Fibroblast of lung (primary cell): ENCODE results near the gene SFSWAP. TPM values are rescaled to one million over a fixed set of nuclear protein-coding genes. Genes with fewer than 3 reads are reported as not detected.

ENCODE experiments used
- DNase-seq, 2 donors: peaks; one replicate each; pipeline versions ENCODE4 v3.0.0 to v3.0.0-alpha.2; 2010; ENCODE audit warnings: low read depth in 2 of 2
- H2AFZ ChIP-seq: 2 replicates; pipeline ENCODE4 v1.5.1; 2012; ENCODE audit warnings: low read length, control low read depth, inconsistent platforms
- H3K27ac ChIP-seq: 2 replicates; pipeline ENCODE4 v1.5.1; 2011; ENCODE audit warnings: low read length, control low read depth; ENCODE audit not compliant: insufficient read depth
- H3K27me3 ChIP-seq: 2 replicates; pipeline ENCODE4 v1.5.1; 2011; ENCODE audit warnings: mild to moderate bottlenecking, low read length; ENCODE audit not compliant: control insufficient read depth, insufficient read depth
- H3K36me3 ChIP-seq: 2 replicates; pipeline ENCODE4 v1.5.1; 2011; ENCODE audit warnings: low read length; ENCODE audit not compliant: control insufficient read depth, insufficient read depth
- H3K4me1 ChIP-seq: 2 replicates; pipeline ENCODE4 v1.5.1; 2011; ENCODE audit warnings: low read length; ENCODE audit not compliant: control insufficient read depth, insufficient read depth; ENCODE audit errors: extremely low read depth
- H3K4me2 ChIP-seq: 2 replicates; pipeline ENCODE4 v1.5.1; 2011; ENCODE audit warnings: low read length, control low read depth; ENCODE audit not compliant: insufficient read depth; ENCODE audit errors: extremely low read depth
- H3K4me3 ChIP-seq, 4 experiments: fragments of 200-600 bp in 1 of 4; sonication (generic) in 1 of 4; replicated peaks in 1 of 4; 2 replicates each; pipeline ENCODE4 v1.5.1; 2011 to 2016; ENCODE audit warnings: low read length in 4 of 4, low read depth in 3 of 4, mild to moderate bottlenecking in 3 of 4, control low read depth in 2 of 4, inconsistent platforms in 1 of 4, mixed read lengths in 1 of 4; ENCODE audit not compliant: insufficient read depth in 1 of 4; ENCODE audit errors: control extremely low read depth in 1 of 4
- H3K79me2 ChIP-seq: 2 replicates; pipeline ENCODE4 v1.5.1; 2012; ENCODE audit warnings: mild to moderate bottlenecking, low read length, inconsistent platforms; ENCODE audit not compliant: control insufficient read depth, insufficient read depth
- H3K9ac ChIP-seq: 2 replicates; pipeline ENCODE4 v1.5.1; 2011; ENCODE audit warnings: mild to moderate bottlenecking, low read length, control low read depth; ENCODE audit not compliant: insufficient read depth
- H3K9me3 ChIP-seq: 2 replicates; pipeline ENCODE4 v1.5.1; 2012; ENCODE audit warnings: low read depth, low read length; ENCODE audit not compliant: control insufficient read depth, insufficient read depth
- H4K20me1 ChIP-seq: 2 replicates; pipeline ENCODE4 v1.5.1; 2011; ENCODE audit warnings: low read length; ENCODE audit not compliant: control insufficient read depth, insufficient read depth; ENCODE audit errors: extremely low read depth
- CTCF ChIP-seq, 2 donors: IDR thresholded peaks in 1 of 2; conservative IDR thresholded peaks in 1 of 2; 1 replicate in 1 of 2; 2 replicates in 1 of 2; pipeline ENCODE4 v1.5.1; 2011 to 2012; ENCODE audit warnings: low read length in 2 of 2, control low read depth in 1 of 2, inconsistent platforms in 1 of 2, low read depth in 1 of 2, mild to moderate bottlenecking in 1 of 2
- EZH2 ChIP-seq: IDR thresholded peaks from 2 replicates; pipeline ENCODE4 v1.5.1; 2012; ENCODE audit warnings: low read length, control low read depth, mild to moderate bottlenecking; ENCODE audit errors: missing control alignments
- polyA plus RNA-seq, 2 donors: library from polyadenylated mRNA; depleted of rRNA in 1 of 2; stranded (reverse) in 1 of 2; unstranded in 1 of 2; fragments of >200 nt; gene quantifications; 2 replicates each; pipeline ENCODE4 v1.2.1, GENCODE V29; 2011 to 2012; ENCODE audit warnings: missing spikeins in 1 of 2
- total RNA-seq: library from RNA; depleted of rRNA; stranded (reverse); fragments of >200 nt; gene quantifications from 2 replicates; pipeline ENCODE4 v1.2.1, GENCODE V29; 2014

Gene SFSWAP
- total and polyA plus RNA-seq, 2 donors (not counting 1 experiment from before 2014, with no cell fraction given): 9.9 to 23.3 TPM

- Histone ChIP-seq H3K79me2 (no peaks in the 10 kb centered on the region), H3K27ac (no peak overlapping the region), H3K4me1 (no peaks in the 10 kb centered on the region), H3K4me2 (no peak overlapping the region), H3K9ac (no peak overlapping the region), H3K36me3 (no peaks in the 10 kb centered on the region), H3K4me3 (no peak overlapping the region), H3K9me3 (no peaks in the 10 kb centered on the region), H4K20me1 (no peaks in the 10 kb centered on the region), H2AFZ (no peak overlapping the region), H3K27me3 (no peaks in the 10 kb centered on the region)
- no peak for DNase-seq
- TF ChIP-seq EZH2: no peak
- TF ChIP-seq CTCF (conservative IDR thresholded peaks at IDR 0.05 in 1 of 2, IDR thresholded peaks at IDR 0.05 in 1 of 2; ENCODE audit: low read depth in 1 of 2, low read length in 2 of 2): no peak
Observed at GRCh38 chr12:131695968-131696367, 14.9 kb upstream of the SFSWAP start.

GRCh38 chr12:131698286-131698685 lies 12.6 kb upstream of the SFSWAP start:
- no peaks in the 10 kb centered on the region for H3K36me3 ChIP-seq
- no peak overlapping the region for H2AFZ ChIP-seq
- no peak overlapping the region for H3K9ac ChIP-seq
- no peak overlapping the region for H3K27ac ChIP-seq
- H3K27me3 ChIP-seq: no peaks in the 10 kb centered on the region
- DNase-seq: no peak
- H3K4me1 ChIP-seq: no peaks in the 10 kb centered on the region
- no peaks in the 10 kb centered on the region for H4K20me1 ChIP-seq
- no peaks in the 10 kb centered on the region for H3K79me2 ChIP-seq
- no peaks in the 10 kb centered on the region for H3K9me3 ChIP-seq
- no peak overlapping the region for H3K4me2 ChIP-seq
- TF ChIP-seq EZH2 (no peak), CTCF (conservative IDR thresholded peaks at IDR 0.05 in 1 of 2, IDR thresholded peaks at IDR 0.05 in 1 of 2; ENCODE audit: low read depth in 1 of 2, low read length in 2 of 2) (no peak)
- no peak overlapping the region for H3K4me3 ChIP-seq

DNA sequence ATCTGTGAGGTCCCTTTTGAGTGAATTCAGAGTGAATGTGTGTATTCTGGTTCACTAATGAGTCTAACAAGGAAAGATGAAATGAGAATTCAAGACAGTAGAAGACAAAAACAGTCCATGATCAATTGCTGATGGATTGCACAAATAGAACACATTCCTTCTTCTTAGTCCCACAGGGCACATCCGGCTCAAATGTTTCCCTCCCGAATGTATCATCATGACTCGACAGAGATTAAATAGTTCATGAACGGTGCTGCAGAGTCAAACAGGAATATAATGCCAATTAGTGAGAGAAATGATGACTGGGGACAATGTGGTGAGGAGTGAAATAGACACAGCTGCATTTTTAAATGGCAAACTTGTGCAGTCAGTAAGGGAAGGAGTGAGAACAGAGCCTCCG lies 11.5 kb upstream of the SFSWAP start:
- Histone ChIP-seq H3K9me3 (no peaks in the 10 kb centered on the region), H3K4me1 (no peaks in the 10 kb centered on the region), H3K27ac (no peak overlapping the region), H3K9ac (no peak overlapping the region), H3K36me3 (no peaks in the 10 kb centered on the region), H3K4me2 (no peak overlapping the region), H4K20me1 (no peaks in the 10 kb centered on the region), H3K4me3 (no peak overlapping the region), H3K27me3 (no peaks in the 10 kb centered on the region), H2AFZ (no peak overlapping the region), H3K79me2 (no peaks in the 10 kb centered on the region)
- TF ChIP-seq CTCF (conservative IDR thresholded peaks at IDR 0.05 in 1 of 2, IDR thresholded peaks at IDR 0.05 in 1 of 2; ENCODE audit: low read depth in 1 of 2, low read length in 2 of 2): no peak
- no peak for DNase-seq
